Measurements from ENCODE around the gene NSG1.

NSG1 gene, protein sequence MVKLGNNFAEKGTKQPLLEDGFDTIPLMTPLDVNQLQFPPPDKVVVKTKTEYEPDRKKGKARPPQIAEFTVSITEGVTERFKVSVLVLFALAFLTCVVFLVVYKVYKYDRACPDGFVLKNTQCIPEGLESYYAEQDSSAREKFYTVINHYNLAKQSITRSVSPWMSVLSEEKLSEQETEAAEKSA

DNA sequence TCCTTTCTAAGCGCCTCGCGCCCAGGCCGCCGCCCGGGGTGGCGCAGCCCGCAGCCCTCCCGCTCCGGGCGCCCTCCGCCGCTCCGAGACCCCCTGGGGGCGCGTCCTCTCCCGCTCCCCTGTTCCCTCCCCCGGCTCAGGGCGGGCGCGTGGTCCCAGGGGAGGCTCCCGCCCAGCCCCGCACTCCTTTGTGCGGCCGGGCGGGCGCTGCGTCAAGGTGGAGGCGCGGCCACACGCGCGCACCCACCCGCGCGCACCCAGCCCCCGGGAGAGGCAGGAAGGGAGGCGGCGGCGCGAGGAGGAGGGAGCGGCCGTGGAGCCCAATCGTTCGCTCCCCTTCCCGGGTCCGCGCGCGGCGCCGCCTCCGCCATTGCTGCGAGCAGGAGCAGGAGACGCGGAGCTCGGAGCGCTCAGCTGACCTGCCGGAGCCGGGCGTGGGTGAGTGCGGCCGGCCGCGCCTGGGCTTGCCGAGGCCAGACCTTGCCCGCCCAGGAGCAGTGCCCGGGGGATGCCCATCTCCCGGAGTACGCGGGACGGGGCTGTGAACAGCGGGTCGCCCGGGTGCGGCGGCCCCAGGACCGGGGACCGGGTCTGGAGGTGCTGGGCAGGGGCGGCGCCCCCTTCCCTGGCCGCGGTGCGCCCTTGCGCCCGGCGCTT is at the start of gene NSG1:
TSS of gene NSG1 (plus strand) at position 367 of the 657 bp plus-strand sequence. CDS start 528 bp downstream, outside the sequence.
- peak; percentile 28 to 30 for DNase-seq

DNA sequence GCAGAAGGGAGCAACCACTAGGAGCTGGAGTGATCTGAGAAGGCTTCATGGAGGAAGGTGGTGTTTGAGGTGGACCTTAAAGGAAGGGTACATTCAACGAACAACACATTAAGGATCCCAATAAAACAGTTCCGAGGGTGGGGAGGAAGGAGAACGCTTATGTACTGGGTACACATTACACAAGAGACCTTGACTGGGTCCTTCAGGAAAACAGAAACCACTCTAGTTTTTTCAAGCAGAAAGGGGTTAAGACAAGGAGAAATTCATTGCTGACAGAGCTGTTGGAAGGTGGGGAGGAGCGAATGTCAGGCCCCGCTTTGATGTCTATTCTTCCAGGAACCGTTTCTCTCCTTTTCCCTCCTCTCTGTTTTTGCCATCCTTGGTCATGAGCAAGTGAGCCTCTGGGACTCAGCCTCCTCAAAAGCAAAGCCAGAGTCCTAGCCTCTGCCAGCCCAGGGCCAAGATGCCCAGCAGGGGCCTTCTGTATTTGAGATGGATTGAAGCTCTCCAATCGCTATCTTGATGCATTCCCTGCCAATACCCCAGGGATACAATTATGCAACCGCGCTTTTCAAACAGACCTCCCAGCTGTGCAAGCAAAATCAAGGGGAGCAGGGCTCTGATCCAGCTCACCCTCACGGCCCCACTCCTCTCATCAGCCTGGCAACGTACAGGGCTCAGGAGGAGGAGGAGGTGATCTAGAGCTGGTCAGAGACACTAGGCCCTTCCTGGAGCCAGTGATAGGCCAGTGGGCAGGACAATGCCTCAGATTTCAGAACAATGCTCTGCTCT is 48.5 kb upstream of the NSG1 start:
- no peak for DNase-seq

DNA sequence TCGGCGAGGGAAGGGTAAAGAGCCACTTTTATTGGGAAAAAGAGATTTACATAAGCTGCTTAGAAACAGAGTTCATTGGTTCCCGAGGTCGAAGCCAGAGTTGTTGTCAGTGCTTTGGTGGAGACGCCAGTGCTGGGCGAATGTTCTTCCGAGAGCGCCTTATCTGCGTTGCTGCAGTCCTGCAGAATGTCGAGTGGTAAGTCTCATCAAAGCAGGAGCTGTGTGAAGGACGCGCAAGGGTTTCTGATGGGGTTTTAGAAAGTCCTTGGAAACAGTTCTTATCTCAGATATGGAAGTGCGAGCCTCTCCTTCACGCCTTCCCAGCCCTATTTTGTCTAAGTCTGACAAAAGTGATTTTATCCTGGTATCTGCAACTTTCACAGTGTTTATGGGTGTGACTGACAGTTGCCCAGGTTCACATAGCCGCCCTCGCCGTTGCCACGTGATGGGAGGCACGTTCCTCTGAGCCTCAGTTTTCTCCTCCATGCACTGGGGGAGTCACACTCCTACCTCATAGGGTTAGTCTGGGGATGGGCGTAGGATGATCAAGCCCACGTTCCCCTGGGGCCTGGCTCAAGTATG is 47.3 kb upstream of the NSG1 start:
- no peak for DNase-seq

DNA sequence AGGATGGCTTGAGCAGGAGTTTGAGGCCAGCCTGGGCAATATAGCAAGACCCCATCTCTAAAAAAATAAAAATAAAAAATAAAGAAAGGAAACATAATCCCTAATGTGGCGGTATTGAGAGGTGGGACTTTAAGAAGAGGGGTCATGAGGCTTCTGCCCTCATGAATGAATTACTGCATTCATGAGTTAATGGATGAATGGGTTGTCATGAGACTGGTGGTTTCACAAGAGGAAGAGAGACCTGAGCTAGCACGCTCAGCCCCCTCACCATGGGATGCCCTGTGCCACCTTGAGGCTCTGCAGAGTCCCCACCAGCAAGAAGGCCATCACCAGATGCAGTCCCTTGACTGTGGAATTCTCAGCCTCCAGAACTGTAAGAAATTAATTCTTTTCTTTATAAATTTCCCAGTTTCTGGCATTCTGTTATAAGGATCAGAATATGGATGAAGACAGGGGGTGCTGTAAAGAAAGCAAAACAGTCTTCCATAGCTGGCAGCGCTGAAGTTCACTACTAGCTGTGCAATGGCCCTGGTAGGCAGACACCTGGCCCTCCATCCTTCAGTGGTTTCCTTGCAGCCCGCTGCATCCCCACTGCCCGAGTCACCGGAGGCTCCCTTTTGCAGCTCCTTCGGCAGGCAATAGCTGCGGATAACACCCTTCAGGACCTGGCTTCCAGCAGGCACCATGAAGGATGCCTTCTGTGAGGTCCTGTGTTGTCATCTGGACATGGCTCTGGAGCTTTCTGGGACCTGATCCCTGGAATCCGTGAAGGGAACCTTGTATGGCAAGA is 44.8 kb upstream of the NSG1 start:
- no peak for DNase-seq

DNA sequence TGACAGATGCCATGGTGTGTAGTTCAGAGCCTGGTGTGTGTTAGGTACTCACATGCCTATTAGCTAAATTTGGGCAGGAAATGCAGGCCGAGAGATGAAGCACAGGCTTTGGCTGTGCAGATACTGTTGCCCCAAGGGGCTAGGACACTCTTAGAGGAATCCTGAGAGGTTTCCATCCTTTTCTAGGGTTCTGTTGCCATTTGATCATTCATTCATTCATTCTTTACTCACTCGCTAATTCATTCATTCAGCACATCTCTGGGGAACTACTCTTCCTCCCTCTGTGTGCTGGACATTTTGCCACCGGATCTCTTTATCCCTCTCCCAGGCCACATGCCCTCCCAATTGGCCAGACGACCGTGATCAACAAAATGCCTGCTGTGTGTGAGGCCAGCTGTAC is 43.9 kb upstream of the NSG1 start:
- DNase-seq, result no peak

DNA sequence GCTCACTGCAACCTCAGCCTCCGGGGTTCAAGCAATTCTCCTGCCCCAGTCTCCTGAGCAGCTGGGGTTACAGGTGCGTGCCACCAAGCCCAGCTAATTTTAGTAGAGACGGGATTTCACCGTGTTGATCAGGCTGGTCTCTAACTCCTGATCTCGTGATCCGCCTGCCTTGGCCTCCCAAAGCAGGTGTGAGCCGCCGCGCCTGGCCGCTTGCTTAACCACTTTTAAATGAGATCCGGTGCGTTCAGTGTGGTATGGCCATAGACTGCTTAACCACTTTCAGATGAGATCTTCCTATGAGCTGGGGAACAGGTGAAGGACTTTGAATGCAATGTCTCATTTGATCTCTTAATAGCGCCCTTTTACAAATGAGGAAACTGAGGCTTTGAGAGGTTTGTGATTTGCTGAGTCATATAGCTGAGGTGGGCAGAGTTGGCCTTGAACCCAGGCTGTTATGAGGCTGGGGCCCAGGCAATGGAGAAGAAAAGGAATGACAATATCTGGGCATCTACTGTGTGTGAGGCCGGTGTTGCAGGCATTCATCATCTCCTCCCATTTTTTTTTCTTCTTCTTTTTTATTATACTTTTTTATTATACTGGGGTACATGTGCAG is 41.9 kb upstream of the NSG1 start:
- DNase-seq, result no peak

DNA sequence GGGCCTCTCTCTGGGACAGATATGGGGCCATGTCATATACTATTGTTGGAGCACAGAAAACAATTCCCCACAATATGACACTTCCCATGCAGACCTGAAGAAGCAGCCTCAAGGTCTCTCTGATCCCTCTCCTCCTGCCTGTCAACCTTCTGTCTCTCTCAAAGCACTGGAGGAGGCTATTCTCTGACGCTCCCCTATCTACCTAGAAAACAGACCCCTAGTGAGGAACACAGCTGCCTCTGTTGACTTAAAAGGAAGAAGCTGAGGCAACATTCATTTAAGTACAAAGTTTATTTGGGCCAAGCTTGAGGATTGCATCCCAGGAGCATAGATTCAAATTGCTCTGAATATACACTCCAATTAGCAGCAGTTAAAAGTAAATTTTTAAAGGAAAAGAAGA is 39.3 kb upstream of the NSG1 start:
- no peak for DNase-seq

DNA sequence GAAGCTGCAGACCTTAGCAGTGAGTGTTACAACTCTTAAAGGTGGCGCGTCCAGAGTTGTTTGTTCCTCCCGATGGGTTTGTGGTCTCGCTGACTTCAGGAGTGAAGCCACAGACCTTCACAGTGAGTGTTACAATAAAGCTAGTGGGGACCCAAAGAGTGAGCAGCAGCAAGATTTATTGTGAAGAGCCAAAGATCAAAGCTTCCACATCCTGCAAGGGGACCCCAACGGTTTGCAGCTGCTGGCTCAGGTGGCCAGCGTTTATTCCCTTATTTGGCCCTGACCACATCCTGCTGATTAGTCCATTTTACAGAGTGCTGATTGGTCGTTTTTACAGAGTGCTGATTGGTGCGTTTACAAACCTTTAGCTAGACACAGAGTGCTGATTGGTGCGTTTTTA is 38.3 kb upstream of the NSG1 start:
- DNase-seq, result peak in 1 of 2 experiments; percentile 1

DNA sequence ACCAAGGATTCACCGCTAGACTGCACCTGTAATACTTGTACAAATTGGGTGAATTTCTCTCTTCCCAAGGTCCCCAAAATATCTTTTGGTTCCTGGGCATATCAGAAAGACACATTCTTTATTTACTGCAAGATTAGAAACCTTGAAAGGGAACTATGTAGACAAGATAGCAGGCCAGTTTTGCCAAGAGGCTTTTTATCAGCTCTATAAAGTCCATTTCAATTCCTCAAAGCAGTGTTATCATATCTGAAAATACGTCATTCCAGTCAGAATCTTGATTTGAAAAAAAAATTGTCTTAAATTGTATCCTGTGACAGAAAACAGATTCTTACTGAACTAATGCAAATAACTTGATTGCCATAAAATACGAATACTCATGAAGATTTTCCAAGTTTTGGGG is 37.0 kb upstream of the NSG1 start:
- no peak for DNase-seq

DNA sequence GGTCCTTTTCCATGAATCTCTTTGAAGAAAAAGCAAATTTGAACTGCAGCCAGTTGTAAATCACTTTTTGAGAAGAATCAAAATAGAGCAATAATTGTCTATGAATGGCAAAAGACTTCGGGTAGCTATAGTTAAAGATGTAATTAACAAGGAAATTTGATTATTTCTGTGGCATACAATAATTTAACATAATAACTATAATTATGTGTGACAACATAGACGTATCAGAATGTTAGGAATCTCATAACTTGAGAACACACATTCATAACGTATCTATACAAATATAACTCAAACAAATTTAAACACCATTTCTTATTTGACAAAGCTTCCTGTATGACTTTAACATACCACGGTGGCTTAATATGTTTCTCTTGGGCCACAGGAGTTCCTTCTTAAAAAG is 36.0 kb upstream of the NSG1 start:
- DNase-seq, result no peak

DNA sequence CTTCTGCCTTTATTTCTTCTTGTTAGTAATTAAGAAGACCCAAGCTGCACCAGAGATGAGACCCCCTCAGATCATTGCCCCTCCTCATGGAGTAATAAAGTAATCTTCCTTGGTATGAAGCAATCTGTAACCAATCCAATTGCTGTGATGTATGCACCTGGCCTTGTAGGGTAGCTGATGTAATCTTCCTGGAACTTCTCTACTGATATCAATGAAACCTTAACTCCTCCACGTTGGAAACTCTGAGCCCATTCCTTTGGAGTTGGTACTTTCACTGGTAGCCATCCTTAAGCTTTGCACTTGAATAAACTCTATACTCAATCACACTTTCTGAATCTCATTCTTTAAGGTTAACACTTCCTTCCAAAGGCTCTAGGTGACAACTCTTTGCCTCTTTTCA is 31.6 kb upstream of the NSG1 start:
- DNase-seq, result no peak

DNA sequence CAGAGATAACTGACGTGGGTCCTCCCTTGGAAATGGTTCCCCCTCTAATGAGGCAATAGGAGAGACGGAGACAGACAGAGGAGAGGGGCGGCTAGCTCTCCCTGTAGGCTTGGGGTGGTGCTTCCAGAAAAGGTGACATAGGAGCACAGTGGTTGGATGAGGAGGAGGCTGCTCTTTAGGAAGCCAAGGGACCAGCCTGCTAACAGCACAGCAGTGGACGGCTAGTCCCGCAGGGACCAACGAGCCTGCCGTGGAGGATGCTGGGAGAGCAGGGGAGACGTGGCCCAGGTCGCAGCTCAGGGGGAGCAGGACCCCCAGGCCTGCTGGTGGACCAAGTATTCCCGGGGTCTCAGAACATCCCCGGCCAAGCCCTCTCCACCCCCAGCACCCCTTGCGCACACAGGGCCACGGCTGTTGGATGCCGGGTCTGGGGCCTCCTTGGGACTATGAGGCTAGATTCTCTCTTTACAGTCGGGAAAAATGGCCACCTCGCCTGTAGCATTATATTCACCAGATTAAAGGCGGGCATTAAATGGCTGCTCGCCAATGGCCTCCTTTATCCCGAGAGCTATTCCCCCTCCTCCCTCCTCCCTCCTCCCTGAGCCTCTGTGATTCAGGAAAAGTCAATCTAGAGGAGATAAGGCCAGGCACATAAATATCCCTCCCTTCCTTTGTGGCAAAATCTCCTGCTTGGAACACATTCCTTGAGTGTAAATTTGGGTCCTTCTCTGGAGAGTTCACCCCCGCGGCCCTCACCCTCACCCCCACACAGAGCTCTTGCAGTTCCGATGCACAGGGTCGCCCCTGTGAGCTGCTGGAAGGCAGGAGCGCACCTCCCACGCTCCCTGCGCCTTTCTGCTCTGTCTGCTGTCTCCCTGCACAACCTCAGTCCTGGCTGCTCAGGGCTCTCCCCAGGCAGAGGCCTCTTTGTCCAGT is 30.5 kb upstream of the NSG1 start:
- no peak for DNase-seq

DNA sequence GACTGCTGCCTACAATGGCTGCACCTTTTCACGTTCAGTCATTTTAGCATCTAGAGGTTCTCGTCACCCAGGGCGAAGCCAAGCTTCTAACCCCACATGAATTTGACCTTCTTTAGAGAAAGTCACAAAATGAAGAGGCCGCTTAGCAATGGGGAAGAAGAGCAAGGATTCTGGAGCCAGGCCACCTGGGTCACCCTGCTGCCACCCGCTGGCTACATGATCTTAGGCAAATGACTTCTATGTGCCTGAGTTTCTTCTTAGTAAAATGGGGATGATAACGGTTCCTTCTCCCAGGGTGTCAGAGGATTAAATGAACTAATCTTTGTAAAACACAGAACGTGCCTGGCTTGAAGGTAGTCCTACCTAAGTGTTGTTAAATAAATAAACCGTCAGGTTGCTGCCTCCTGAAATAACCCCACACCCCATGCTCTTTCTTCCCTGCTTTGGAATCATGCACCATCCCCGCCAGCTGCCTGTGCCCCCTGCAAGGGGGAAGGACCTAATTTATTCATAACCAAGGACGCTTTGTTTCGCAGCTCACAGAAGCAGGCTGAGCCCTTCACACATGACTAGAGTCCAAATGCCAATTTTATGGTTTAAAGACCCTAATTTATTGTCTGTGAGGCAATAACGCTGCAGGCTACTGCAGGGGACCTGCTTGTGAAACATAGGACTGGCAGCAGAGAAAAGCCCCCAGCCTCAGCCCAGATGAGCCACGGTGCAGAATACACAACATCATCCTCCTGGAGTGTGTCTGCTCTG is 28.6 kb upstream of the NSG1 start:
- no peak for DNase-seq

DNA sequence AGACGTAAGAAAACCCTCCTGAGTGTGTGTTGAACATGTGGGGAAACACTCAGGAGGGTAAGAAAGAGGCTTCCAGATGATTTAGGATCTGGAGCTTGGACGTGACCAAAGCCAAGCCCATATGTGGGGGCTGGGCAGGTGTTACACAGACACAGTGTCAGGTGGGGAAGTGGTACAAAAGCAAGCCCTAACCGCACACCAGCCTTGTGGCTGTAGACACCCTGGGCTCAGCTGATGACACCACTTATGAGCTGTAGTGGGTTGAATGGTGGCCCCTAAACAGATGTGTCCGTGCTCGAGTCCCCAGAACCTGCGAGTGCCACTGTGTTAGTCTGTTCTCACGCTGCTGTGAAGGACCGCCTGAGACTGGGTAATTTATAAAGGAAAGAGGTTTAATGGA is 25.0 kb upstream of the NSG1 start:
- no peak for DNase-seq

DNA sequence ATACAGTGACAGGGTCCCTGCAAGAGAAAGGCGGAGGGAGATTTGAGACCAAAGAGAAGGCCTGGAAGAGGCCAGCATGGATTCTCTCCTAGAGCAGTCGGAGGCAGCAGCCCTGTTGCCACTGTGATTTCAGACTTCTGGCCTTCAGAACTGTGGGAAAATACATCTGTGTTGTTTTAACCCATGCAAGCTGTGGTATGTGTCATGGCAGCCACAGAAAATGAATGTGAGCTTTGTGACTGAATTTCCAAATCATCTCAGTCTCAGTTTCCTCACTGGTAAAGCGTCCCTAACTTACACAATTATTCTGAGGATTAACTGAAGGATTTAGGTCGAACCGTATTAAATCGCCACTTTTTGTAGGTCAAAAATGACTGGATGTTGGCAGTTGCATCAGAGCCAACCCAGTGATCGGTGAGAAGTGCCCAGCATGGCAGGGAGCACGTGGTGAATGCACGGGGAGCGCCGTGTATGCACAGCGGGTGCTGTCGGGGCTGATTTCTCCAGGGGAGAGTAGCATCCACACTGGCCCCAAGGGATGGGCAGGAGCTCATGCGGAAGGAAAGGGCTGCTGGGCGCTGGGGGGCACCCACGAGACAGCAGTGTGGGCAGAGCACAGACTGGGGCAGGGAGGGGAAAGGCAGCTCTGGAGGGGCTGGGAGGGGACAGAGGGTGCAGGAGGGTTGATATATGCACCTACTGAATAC is 23.8 kb upstream of the NSG1 start:
- no peak for DNase-seq

DNA sequence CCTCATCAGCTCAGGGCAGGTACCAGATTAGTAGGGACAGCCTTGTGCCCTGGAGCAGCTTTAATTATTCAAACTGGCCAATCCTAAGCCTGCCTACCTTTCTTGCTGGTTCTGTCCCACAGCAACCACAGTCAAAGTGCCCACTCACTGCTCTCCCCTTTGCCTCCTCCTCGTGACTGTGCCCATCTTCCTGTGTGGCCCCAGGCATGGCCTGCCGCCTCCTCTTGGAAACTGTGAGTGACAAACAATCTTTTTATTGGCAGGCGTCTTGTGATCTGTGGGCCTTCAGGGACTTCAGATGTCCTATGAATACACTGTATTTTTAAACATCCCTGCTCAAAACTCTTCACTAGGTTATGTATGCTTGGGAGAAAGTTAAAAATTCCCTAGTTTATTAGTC is 22.8 kb upstream of the NSG1 start:
- DNase-seq, result no peak

DNA sequence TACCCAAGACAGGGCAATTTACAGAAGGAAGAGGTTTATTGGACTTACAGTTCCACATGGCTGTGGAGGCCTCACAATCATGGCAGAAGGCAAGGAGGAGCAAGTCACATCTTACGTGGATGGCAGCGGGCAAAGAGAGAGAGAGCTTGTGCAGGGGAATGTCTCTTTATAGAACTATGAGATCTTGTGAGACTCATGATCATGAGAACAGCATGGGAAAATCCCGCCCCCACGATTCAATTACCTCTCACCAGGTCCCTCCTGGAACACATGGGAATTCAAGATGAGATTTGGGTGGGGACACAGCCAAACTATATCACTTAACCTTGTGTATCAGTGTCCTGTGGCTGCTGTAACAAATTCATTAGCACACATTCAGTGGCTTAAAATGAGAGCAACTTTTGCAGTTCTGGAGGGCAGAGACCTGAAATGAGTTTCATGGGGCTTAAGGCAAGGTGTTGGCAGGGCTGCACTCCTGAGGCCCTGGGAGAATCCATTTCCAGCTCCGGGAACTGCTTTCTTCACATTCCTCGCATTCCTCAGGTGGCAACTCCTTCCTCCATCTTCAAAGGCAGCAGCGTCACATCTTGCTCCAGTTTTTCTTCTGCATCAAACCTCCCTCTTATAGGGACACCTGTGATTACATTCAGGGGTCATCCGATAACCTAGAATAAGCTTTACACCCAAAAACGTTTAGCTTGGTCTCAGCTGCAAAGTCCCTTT is 22.3 kb upstream of the NSG1 start:
- no peak for DNase-seq

DNA sequence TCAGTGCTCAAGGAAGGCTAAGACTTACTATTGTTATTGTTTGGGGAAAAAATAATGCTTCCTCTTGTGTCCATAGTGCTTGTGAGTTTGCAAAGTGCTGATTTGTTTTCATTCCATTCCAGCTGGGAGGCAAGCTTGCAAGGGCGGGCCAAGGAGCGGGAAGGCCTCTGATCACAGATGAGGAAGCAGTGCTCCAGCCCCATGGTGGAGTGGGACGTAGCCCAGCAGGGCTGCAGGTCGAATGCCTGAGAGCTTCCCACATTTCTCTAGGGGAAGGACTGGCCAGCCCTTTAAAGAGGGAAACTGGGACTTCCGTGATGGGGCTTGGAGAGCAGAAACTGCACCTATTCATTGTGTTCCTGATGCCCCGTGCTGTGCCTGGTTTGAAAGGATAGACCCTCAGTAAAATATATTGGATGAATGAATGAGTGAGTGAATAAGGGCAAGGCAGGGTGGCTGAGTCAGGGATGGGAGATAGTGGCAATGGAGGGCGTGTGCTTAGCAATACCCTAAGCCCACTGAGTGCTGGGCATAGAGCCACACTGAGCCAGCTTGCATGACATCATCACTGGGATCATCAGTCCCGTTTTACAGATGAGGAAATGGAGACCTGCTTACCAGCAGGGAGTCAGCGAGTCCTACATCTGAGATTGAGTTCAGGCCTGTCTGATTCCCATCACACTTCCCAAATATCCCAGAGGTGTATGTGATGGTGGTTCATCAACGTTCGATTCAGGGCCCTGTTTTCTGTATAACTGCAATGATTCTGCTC is 17.9 kb upstream of the NSG1 start:
- no peak for DNase-seq

Measured in activated CD4-positive, alpha-beta T cell treated with anti-CD3 and anti-CD28 coated beads, Interleukin-2, amount 50 U/mL, for 4 hours (primary cell).